ENCODE measurements around the gene FXYD3.

DNA sequence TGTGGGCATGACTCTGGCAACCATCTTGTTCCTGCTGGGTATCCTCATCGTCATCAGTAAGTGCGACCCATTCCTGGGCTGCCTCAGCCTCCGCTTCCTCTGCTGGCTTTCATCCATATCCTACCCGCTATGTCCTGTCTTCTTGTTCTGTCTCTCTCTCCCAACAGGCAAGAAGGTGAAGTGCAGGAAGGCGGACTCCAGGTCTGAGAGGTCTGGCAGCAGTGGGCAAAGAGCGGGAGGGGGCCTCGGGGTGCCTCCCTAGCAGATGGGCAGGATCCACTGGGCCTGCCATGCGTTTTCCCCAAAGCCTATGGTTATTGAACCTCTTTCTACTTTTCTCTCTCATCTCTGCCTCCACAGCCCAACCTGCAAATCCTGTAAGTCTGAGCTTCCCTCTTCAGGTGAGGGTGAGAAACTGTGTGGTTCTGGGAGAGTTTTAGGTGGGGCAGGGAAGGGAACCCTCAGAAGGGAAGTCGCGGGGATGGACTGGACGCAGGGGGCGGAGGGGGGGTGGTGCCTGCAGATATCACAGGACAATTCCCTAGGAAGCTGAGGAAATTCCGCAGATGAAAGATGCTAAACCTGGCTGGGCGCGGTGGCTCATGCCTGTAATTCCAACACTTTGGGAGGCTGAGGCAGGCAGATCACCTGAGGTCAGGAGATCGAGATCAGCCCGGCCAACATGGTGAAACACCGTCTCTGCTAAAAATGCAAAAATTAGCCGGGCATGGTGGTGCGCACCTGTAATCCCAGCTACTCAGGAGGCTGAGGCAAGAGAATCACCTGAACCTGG is 35.8 kb downstream of the FXYD3 start:
- TF ChIP-seq RAD21 (conservative IDR thresholded peaks at IDR 0.05) (no peak), POLR2AphosphoS5 (IDR thresholded peaks at IDR 0.05) (no peak)
